IMR-90 (cell line): ENCODE measurements around the gene NCAM1. TPM values are rescaled to one million over a fixed set of nuclear protein-coding genes. Genes with fewer than 3 reads are reported as not detected.

Experiments used
- ATAC-seq: fragments of 200-7000 bp; cut with Tn5 transposase; 2 replicates; pipeline ENCODE4 v1.9.1; 2020; ENCODE audit warnings: low read depth, mild to moderate bottlenecking, moderate library complexity
- BruUV-seq: library from RNA; stranded (reverse); fragments of 400-500 nt; replicated peaks from 2 replicates; lab custom pipeline; 2021; lab: Mats Ljungman, UMichigan
- CTCF ChIA-PET: fragments of 300-600 bp; formaldehyde crosslinking; extraction: SDS; loops from one replicate; lab custom pipeline; 2021; ENCODE audit warnings: antibody characterized with exemption; lab: Yijun Ruan, JAX
- POLR2A ChIA-PET: fragments of 300-600 bp; sonication (Branson Sonifier 250); formaldehyde crosslinking; loops from one replicate; lab custom pipeline; 2022; ENCODE audit warnings: antibody characterized with exemption; ENCODE audit not compliant: unreplicated experiment; lab: Charles Lee
- DNase-seq: peaks from one replicate; pipeline ENCODE4 v3.0.0; 2013
- H2AFZ ChIP-seq: replicated peaks from 2 replicates; pipeline ENCODE3; 2013; ENCODE audit warnings: low read length, mild to moderate bottlenecking; ENCODE audit not compliant: poor library complexity
- H2AK5ac ChIP-seq: 2 replicates; pipeline ENCODE4 v1.6.1; 2013; ENCODE audit warnings: low read depth, low read length, inconsistent platforms
- H2AK9ac ChIP-seq: replicated peaks from 2 replicates; pipeline ENCODE3; 2013; ENCODE audit warnings: mild to moderate bottlenecking, low read depth, low read length, moderate library complexity; ENCODE audit not compliant: poor library complexity
- H2BK120ac ChIP-seq: 2 replicates; pipeline ENCODE4 v1.6.1; 2013; ENCODE audit warnings: low read depth, low read length, inconsistent platforms
- H2BK15ac ChIP-seq: 3 replicates; pipeline ENCODE4 v1.6.1; 2013; ENCODE audit warnings: low read depth, low read length, inconsistent platforms
- H2BK20ac ChIP-seq: 2 replicates; pipeline ENCODE4 v1.6.1; 2013; ENCODE audit warnings: low read depth, mild to moderate bottlenecking, inconsistent platforms, low read length, moderate library complexity
- H2BK5ac ChIP-seq: 2 replicates; pipeline ENCODE4 v1.6.1; 2013; ENCODE audit warnings: mild to moderate bottlenecking, low read depth, low read length, inconsistent platforms; ENCODE audit not compliant: poor library complexity, severe bottlenecking
- H3K14ac ChIP-seq: replicated peaks from 2 replicates; pipeline ENCODE4 v1.6.1; 2013; ENCODE audit warnings: low read depth, low read length, inconsistent platforms
- H3K18ac ChIP-seq: 2 replicates; pipeline ENCODE4 v1.6.1; 2013; ENCODE audit warnings: low read depth, low read length, control low read depth
- H3K23ac ChIP-seq: 2 replicates; pipeline ENCODE4 v1.6.1; 2013; ENCODE audit warnings: low read depth, low read length, inconsistent platforms
- H3K27ac ChIP-seq: 2 replicates; pipeline ENCODE4 v1.5.1; 2013; ENCODE audit warnings: mild to moderate bottlenecking, control low read depth, low read length; ENCODE audit not compliant: insufficient read depth
- H3K27me3 ChIP-seq: 2 replicates; pipeline ENCODE4 v1.6.1; 2013; ENCODE audit warnings: low read length; ENCODE audit not compliant: control insufficient read depth, insufficient read depth
- H3K36me3 ChIP-seq: 2 replicates; pipeline ENCODE4 v1.6.1; 2013; ENCODE audit warnings: low read length, mixed read lengths; ENCODE audit not compliant: control insufficient read depth, insufficient read depth
- H3K4ac ChIP-seq: 2 replicates; pipeline ENCODE4 v1.6.1; 2013; ENCODE audit warnings: low read depth, low read length, inconsistent platforms
- H3K4me1 ChIP-seq: 2 replicates; pipeline ENCODE4 v1.6.1; 2013; ENCODE audit warnings: low read length, mixed read lengths; ENCODE audit not compliant: control insufficient read depth, insufficient read depth
- H3K4me2 ChIP-seq: 2 replicates; pipeline ENCODE4 v1.6.1; 2013; ENCODE audit warnings: low read depth, mild to moderate bottlenecking, control low read depth, low read length, moderate library complexity
- H3K4me3 ChIP-seq: 2 replicates; pipeline ENCODE4 v1.5.1; 2013; ENCODE audit warnings: low read depth, mild to moderate bottlenecking, control low read depth, low read length, moderate library complexity; ENCODE audit not compliant: insufficient read depth
- H3K56ac ChIP-seq: 2 replicates; pipeline ENCODE4 v1.6.1; 2013; ENCODE audit warnings: low read length, inconsistent platforms; ENCODE audit not compliant: insufficient read depth; ENCODE audit errors: extremely low read depth
- H3K79me1 ChIP-seq, 2 experiments: 2 replicates each; pipeline ENCODE4 v1.6.1; 2013; ENCODE audit warnings: low read length in 2 of 2, inconsistent platforms in 1 of 2, low read depth in 1 of 2
- H3K9ac ChIP-seq: 2 replicates; pipeline ENCODE4 v1.6.1; 2013; ENCODE audit warnings: low read depth, low read length, control low read depth
- H3K9me1 ChIP-seq: 2 replicates; pipeline ENCODE4 v1.6.1; 2013; ENCODE audit warnings: low read length, inconsistent platforms; ENCODE audit not compliant: insufficient read depth
- H3K9me3 ChIP-seq: 2 replicates; pipeline ENCODE4 v1.6.1; 2013; ENCODE audit warnings: low read length; ENCODE audit not compliant: control insufficient read depth, insufficient read depth
- H4K20me1 ChIP-seq: 2 replicates; pipeline ENCODE4 v1.6.1; 2013; ENCODE audit warnings: low read length, inconsistent platforms; ENCODE audit not compliant: insufficient read depth
- H4K5ac ChIP-seq: 2 replicates; pipeline ENCODE4 v1.6.1; 2013; ENCODE audit warnings: mild to moderate bottlenecking, low read depth, low read length, control low read depth
- H4K8ac ChIP-seq, 2 experiments: 2 replicates each; pipeline ENCODE4 v1.6.1; 2013; ENCODE audit warnings: low read depth in 2 of 2, low read length in 2 of 2, control low read depth in 1 of 2, inconsistent platforms in 1 of 2
- H4K91ac ChIP-seq: 2 replicates; pipeline ENCODE4 v1.6.1; 2013; ENCODE audit warnings: low read depth, low read length, inconsistent platforms; ENCODE audit not compliant: insufficient read depth
- CEBPB ChIP-seq: IDR thresholded peaks from 2 replicates; pipeline ENCODE4 v1.6.1; 2012; ENCODE audit warnings: low read depth, low read length, improper control_type of control experiment
- CTCF ChIP-seq: conservative IDR thresholded peaks from 2 replicates; pipeline ENCODE4 v1.5.1; 2012; ENCODE audit warnings: mild to moderate bottlenecking, low read depth, low read length, improper control_type of control experiment
- MXI1 ChIP-seq: IDR thresholded peaks from 2 replicates; pipeline ENCODE4 v1.6.1; 2012; ENCODE audit warnings: low read depth, mild to moderate bottlenecking, low read length, moderate library complexity, borderline replicate concordance
- RAD21 ChIP-seq: IDR thresholded peaks from 2 replicates; pipeline ENCODE4 v1.6.1; 2012; ENCODE audit warnings: low read length, improper control_type of control experiment
- SMC3 ChIP-seq: fragments of 150-350 bp; IDR thresholded peaks from 2 replicates; pipeline ENCODE4 v1.6.1; 2016; ENCODE audit warnings: low read depth, mild to moderate bottlenecking, antibody characterized with exemption, low read length, moderate library complexity
- WGBS, 2 experiments: methylation state at CpG; one replicate each; pipeline versions ENCODE4 v1.1.5 to v1.1.7; 2013; ENCODE audit warnings: missing lambda C conversion rate in 2 of 2; ENCODE audit not compliant: insufficient read length in 1 of 2; ENCODE audit errors: extremely low coverage in 2 of 2; 5-methylcytosine and 5-hydroxymethylcytosine counted together
- dilution Hi-C: fragments of 300-500 bp; cut with HindIII; formaldehyde crosslinking; loops from one replicate; pipeline ENCODE4 v1.14.3; 2018; ENCODE audit warnings: low sequenced_read_pairs; ENCODE audit not compliant: unreplicated experiment
- in situ Hi-C: fragments of 300-500 bp; cut with MboI; formaldehyde crosslinking; loops from 3 replicates; pipeline ENCODE4 v1.14.3; 2019; ENCODE audit warnings: low sequenced_read_pairs, inconsistent platforms, mixed read lengths
- intact Hi-C: fragments of 100-400 bp; cut with micrococcal nuclease; formaldehyde crosslinking; loops from 2 replicates; pipeline ENCODE4 v1.10.0; 2022
- polyA plus RNA-seq, 3 experiments: library from polyadenylated mRNA; depleted of rRNA; stranded (reverse); fragments of >200 nt; gene quantifications; 2 replicates each; pipeline ENCODE4 v1.2.3, GENCODE V29; 2012; ENCODE audit warnings: low replicate concordance in 1 of 3
- total RNA-seq: library from RNA; depleted of rRNA; stranded (reverse); fragments of >200 nt; gene quantifications from 2 replicates; pipeline ENCODE4 v1.2.3, GENCODE V29; 2012

Gene NCAM1
- total and polyA plus RNA-seq, 2 of the 4 experiments (the other 2 are of a cell fraction) = 0.09 to 0.18 TPM

- H2AK9ac ChIP-seq = no peak overlapping the region
- intact Hi-C loops = loop anchor here (1.0 to 10.0 kb wide), 5 partner anchors 701 to 1175 kb away; no protein-coding TSS in a partner anchor
Measured at GRCh38 chr11:113289431-113290187, 328.4 kb downstream of the NCAM1 start.

More at GRCh38 chr11:113289431-113290187, 328.4 kb downstream of the NCAM1 start:
- Histone ChIP-seq H3K9me1 (no peaks in the 10 kb centered on the region), H3K4me3 (no peak overlapping the region), H3K4me1 (peaks cover 6% of the 10 kb centered on the region; the same call in 1 of the 2 replicates), H3K9me3 (no peaks in the 10 kb centered on the region), H4K20me1 (no peaks in the 10 kb centered on the region), H2AK5ac (no peak overlapping the region), H3K14ac (no peak overlapping the region), H3K56ac (no peak overlapping the region), H3K36me3 (no peaks in the 10 kb centered on the region), H2BK120ac (no peak overlapping the region), H2BK15ac (no peak overlapping the region), H3K79me1 (no peaks in the 10 kb centered on the region), H3K4me2 (no peak overlapping the region), H3K4ac (no peak overlapping the region), H4K8ac (no peak overlapping the region), H3K23ac (no peak overlapping the region), H3K27me3 (peaks cover 8% of the 10 kb centered on the region; the same call in 1 of the 2 replicates), H2BK20ac (no peak overlapping the region), H3K27ac (no peak overlapping the region), H2AFZ (peak overlapping the region; percentile 70), H2BK5ac (no peak overlapping the region), H3K9ac (no peak overlapping the region), H3K18ac (no peak overlapping the region), H4K91ac (no peak overlapping the region), H4K5ac (no peak overlapping the region)
- POLR2A ChIA-PET = no interaction called here
- peak; percentile 38 for DNase-seq
- CTCF ChIA-PET = interaction anchor here (0.5 to 1.7 kb wide), 19 partner anchors 10 to 1118 kb away, joined by 3 to 26 read pairs (median 4); no protein-coding TSS in a partner anchor
- TF ChIP-seq CTCF (peak; percentile 89), SMC3 (peak; percentile 78), CEBPB (no peak), MXI1 (no peak), RAD21 (peak; percentile 92)
- peak; percentile 91 for ATAC-seq
- BruUV-seq = no TSS peak
- 25% methylated on average over 4 of the region's 10 CpGs; no CpG with 5 or more reads in 1 of the 2 experiments for WGBS, 2 experiments
- in situ Hi-C loops = loop anchor here (5.0 to 25.0 kb wide), 4 partner anchors 702 to 1177 kb away; partner anchors contain the start of gene PTS
- dilution Hi-C loops = no loop called here
